HL-60 (cell line): ENCODE results near the gene HBZ.
A peak's percentile ranks its signal among the peaks of the same experiment; 100 is the strongest.
"Not testable (repeated sequence)": the region's sequence is repeated elsewhere in the genome, so short reads cannot be mapped to it uniquely, and the experiment has no call there.

Source experiments
- DNase-seq, 2 experiments: peaks; one replicate each; pipeline ENCODE4 v3.0.0-alpha.2; 2010 to 2020; ENCODE audit warnings: low read depth in 1 of 2, low spot score in 1 of 2
- H3K27ac ChIP-seq: fragments of 250-450 bp; sonication (Bioruptor Pico); replicated peaks from 2 replicates; pipeline ENCODE4 v1.5.1; 2020; ENCODE audit warnings: mild to moderate bottlenecking, moderate library complexity
- H3K27me3 ChIP-seq: fragments of 250-450 bp; sonication (Bioruptor Pico); 2 replicates; pipeline ENCODE4 v1.5.1; 2021; ENCODE audit warnings: mild to moderate bottlenecking, moderate library complexity; ENCODE audit not compliant: insufficient read depth, poor library complexity, severe bottlenecking
- H3K4me3 ChIP-seq: replicated peaks from 2 replicates; pipeline ENCODE4 v1.5.1; 2011; ENCODE audit warnings: mild to moderate bottlenecking, control low read depth, low read length; ENCODE audit not compliant: insufficient read depth
- CTCF ChIP-seq: IDR thresholded peaks from one replicate; pipeline ENCODE4 v1.5.1; 2011; ENCODE audit warnings: low read length, control low read depth, inconsistent platforms; ENCODE audit not compliant: insufficient read depth
- REST ChIP-seq: IDR thresholded peaks from 2 replicates; pipeline ENCODE4 v1.6.1; 2012; ENCODE audit warnings: low read depth; ENCODE audit not compliant: insufficient replicate concordance
- SPI1 ChIP-seq: IDR thresholded peaks from 2 replicates; pipeline ENCODE4 v1.6.1; 2012; ENCODE audit warnings: low read depth, mild to moderate bottlenecking, borderline replicate concordance

Gene HBZ

GRCh38 chr16:169014-169413 lies 16.6 kb downstream of the HBZ start:
- Histone ChIP-seq H3K27me3 (peaks cover 59% of the 10 kb centered on the region), H3K27ac (no peak overlapping the region)
- no peak for DNase-seq

GRCh38 chr16:170088-170507 lies 17.7 kb downstream of the HBZ start:
- H3K27ac ChIP-seq, H3K4me3 ChIP-seq: not testable (repeated sequence)
- peak in 1 of 2 experiments; percentile 14 for DNase-seq
- TF ChIP-seq REST = peak; percentile 88
- H3K27me3 ChIP-seq = peaks cover 62% of the 10 kb centered on the region

More at GRCh38 chr16:169014-169413, 16.6 kb downstream of the HBZ start:
- no peak overlapping the region for H3K4me3 ChIP-seq
- TF ChIP-seq REST (no peak), SPI1 (no peak)

- DNase-seq = no peak
- TF ChIP-seq CTCF (no peak), REST (peak; percentile 18)
- no peak overlapping the region for H3K27ac ChIP-seq
- no peak overlapping the region for H3K4me3 ChIP-seq
- H3K27me3 ChIP-seq = peaks cover 61% of the 10 kb centered on the region
Observed at GRCh38 chr16:170788-171187, 18.3 kb downstream of the HBZ start.

GRCh38 chr16:172374-172941 lies 20.0 kb downstream of the HBZ start, which contains the start of gene HBA2:
TSS of gene HBA2 (plus strand) at chr16:172876. CDS start at chr16:172913, 37 bp downstream.
- not testable (repeated sequence) for H3K27ac ChIP-seq

GRCh38 chr16:173211-173854 lies 20.9 kb downstream of the HBZ start:
- not testable (repeated sequence) for H3K4me3 ChIP-seq, DNase-seq, H3K27ac ChIP-seq
- H3K27me3 ChIP-seq = peaks cover 51% of the 10 kb centered on the region

More at GRCh38 chr16:172374-172941, 20.0 kb downstream of the HBZ start, which contains the start of gene HBA2:
- H3K27me3 ChIP-seq = peaks cover 51% of the 10 kb centered on the region
- H3K4me3 ChIP-seq, DNase-seq: not testable (repeated sequence)
